NCI-H187 (cell line): Measurements from ENCODE around the gene MGME1.
"Not testable (repeated sequence)": the region's sequence is repeated elsewhere in the genome, so short reads cannot be mapped to it uniquely, and the experiment has no call there.

Source experiments
- DNase-seq, 2 experiments: peaks; one replicate each; lab custom pipeline; 2025; lab: John Stamatoyannopoulos, UW

MGME1 gene

GRCh38 chr20:17960400-17960885, 8.4 kb upstream of the MGME1 start:
- DNase-seq = not testable (repeated sequence)

GRCh38 chr20:17960927-17961586, 7.8 kb upstream of the MGME1 start:
- no peak for DNase-seq

GRCh38 chr20:17961587-17961940, 7.3 kb upstream of the MGME1 start:
- no peak for DNase-seq

GRCh38 chr20:17963114-17963897, 5.5 kb upstream of the MGME1 start:
- no peak for DNase-seq

- DNase-seq = no peak
Measured at GRCh38 chr20:17964073-17964472, 4.7 kb upstream of the MGME1 start.

- DNase-seq = no peak
Measured at GRCh38 chr20:17964632-17965031, 4.2 kb upstream of the MGME1 start.

- DNase-seq = no peak
Measured at GRCh38 chr20:17965042-17965697, 3.6 kb upstream of the MGME1 start.

- no peak for DNase-seq
Measured at GRCh38 chr20:17966432-17967310, 2.1 kb upstream of the MGME1 start.

- no peak for DNase-seq
Measured at GRCh38 chr20:17967521-17968365, 1.1 kb upstream of the MGME1 start.

- no peak for DNase-seq
Measured at GRCh38 chr20:17969278-17969883, 563 bp downstream of the MGME1 start.

- DNase-seq = no peak
Measured at GRCh38 chr20:17969884-17970409, 1.1 kb downstream of the MGME1 start.

- no peak for DNase-seq
Measured at GRCh38 chr20:17971300-17972013, 2.6 kb downstream of the MGME1 start.

GRCh38 chr20:17972121-17972520, 3.3 kb downstream of the MGME1 start:
- DNase-seq = no peak

GRCh38 chr20:17976305-17976704, 7.5 kb downstream of the MGME1 start:
- no peak for DNase-seq

GRCh38 chr20:17985388-17986018, 16.7 kb downstream of the MGME1 start:
- DNase-seq = no peak

GRCh38 chr20:17987988-17988387, 19.2 kb downstream of the MGME1 start:
- no peak for DNase-seq

- no peak for DNase-seq
Measured at GRCh38 chr20:17990278-17990972, 21.6 kb downstream of the MGME1 start.

GRCh38 chr20:17992224-17992637, 23.4 kb downstream of the MGME1 start:
- no peak for DNase-seq
